ENCODE data around the gene RBM15. TPM values are rescaled to one million over a fixed set of nuclear protein-coding genes. Genes with fewer than 3 reads are reported as not detected.

The RBM15 gene
- total and polyA plus RNA-seq, 2 experiments from 2014 or later: 20.8 to 84.0 TPM

- H3K4me1 Mint-ChIP-seq: peaks cover 66% of the 10 kb centered on the region
- no peak overlapping the region for H3K27ac Mint-ChIP-seq
- TF ChIP-seq, protein P1, sequence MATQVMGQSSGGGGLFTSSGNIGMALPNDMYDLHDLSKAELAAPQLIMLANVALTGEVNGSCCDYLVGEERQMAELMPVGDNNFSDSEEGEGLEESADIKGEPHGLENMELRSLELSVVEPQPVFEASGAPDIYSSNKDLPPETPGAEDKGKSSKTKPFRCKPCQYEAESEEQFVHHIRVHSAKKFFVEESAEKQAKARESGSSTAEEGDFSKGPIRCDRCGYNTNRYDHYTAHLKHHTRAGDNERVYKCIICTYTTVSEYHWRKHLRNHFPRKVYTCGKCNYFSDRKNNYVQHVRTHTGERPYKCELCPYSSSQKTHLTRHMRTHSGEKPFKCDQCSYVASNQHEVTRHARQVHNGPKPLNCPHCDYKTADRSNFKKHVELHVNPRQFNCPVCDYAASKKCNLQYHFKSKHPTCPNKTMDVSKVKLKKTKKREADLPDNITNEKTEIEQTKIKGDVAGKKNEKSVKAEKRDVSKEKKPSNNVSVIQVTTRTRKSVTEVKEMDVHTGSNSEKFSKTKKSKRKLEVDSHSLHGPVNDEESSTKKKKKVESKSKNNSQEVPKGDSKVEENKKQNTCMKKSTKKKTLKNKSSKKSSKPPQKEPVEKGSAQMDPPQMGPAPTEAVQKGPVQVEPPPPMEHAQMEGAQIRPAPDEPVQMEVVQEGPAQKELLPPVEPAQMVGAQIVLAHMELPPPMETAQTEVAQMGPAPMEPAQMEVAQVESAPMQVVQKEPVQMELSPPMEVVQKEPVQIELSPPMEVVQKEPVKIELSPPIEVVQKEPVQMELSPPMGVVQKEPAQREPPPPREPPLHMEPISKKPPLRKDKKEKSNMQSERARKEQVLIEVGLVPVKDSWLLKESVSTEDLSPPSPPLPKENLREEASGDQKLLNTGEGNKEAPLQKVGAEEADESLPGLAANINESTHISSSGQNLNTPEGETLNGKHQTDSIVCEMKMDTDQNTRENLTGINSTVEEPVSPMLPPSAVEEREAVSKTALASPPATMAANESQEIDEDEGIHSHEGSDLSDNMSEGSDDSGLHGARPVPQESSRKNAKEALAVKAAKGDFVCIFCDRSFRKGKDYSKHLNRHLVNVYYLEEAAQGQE (IDR thresholded peaks at IDR 0.05; ENCODE audit: unreplicated experiment): no peak
- TF ChIP-seq ZNF114 (CRISPR knock-in tag; IDR thresholded peaks at IDR 0.05) (no peak), POLR2AphosphoS5 (IDR thresholded peaks at IDR 0.05; ENCODE audit: low read depth) (no peak)
Observed at GRCh38 chr1:110346690-110347089, 7.5 kb downstream of the RBM15 start.

GRCh38 chr1:110347182-110347893 is 8.2 kb downstream of the RBM15 start:
- H3K4me3 ChIP-seq: peak overlapping the region; percentile 57
- Mint-ChIP-seq H3K27me3 (ENCODE audit: insufficient read depth, low read depth, poor library complexity) (no peaks in the 10 kb centered on the region), H3K4me1 (peaks cover 60% of the 10 kb centered on the region), H3K9me3 (no peaks in the 10 kb centered on the region), H3K27ac (peak overlapping the region; percentile 37; the same call in 1 of the 2 replicates), H3K36me3 (ENCODE audit: low read depth) (peaks cover 46% of the 10 kb centered on the region), H3K4me3 (peak overlapping the region; percentile 49)
- no peak overlapping the region for H2AFZ ChIP-seq
- ATAC-seq: peak; percentile 48
- peak overlapping the region; percentile 89 for H3K4me2 ChIP-seq
- peak; percentile 38 for DNase-seq (ENCODE audit: low spot score)
- H3K4me1 ChIP-seq (ENCODE audit: insufficient read depth): peaks cover 55% of the 10 kb centered on the region
- H3F3A ChIP-seq (replicated peaks; ENCODE audit: low read depth): no peaks in the 10 kb centered on the region
- no peaks in the 10 kb centered on the region for H3K27me3 ChIP-seq (ENCODE audit: insufficient read depth)
- H4K20me1 ChIP-seq (replicated peaks; ENCODE audit: insufficient read depth): peaks cover 94% of the 10 kb centered on the region
- H3K79me2 ChIP-seq (replicated peaks; ENCODE audit: insufficient read depth): peaks cover 100% of the 10 kb centered on the region
- H3K36me3 ChIP-seq (ENCODE audit: insufficient read depth): peaks cover 4% of the 10 kb centered on the region; the same call in 1 of the 2 replicates
- no peaks in the 10 kb centered on the region for H3K9me2 ChIP-seq (ENCODE audit: insufficient read depth)
- H3K27ac ChIP-seq (ENCODE audit: low read depth): peak overlapping the region; percentile 18
- TF ChIP-seq EZH2 (IDR thresholded peaks at IDR 0.05; ENCODE audit: low read depth, unreplicated experiment): no peak
- no peak for TF ChIP-seq NANOG (IDR thresholded peaks at IDR 0.05; ENCODE audit: borderline replicate concordance)
- no peak for TF ChIP-seq STAT1 (IDR thresholded peaks at IDR 0.05; ENCODE audit: unreplicated experiment)
- TF ChIP-seq CTCF (conservative IDR thresholded peaks at IDR 0.05; ENCODE audit: low read depth in 2 of 2): no peak
- TF ChIP-seq ZNF114 (CRISPR knock-in tag; IDR thresholded peaks at IDR 0.05): no peak
- no peak for TF ChIP-seq JUNB (IDR thresholded peaks at IDR 0.05; ENCODE audit: unreplicated experiment)
- TF ChIP-seq, protein P2, sequence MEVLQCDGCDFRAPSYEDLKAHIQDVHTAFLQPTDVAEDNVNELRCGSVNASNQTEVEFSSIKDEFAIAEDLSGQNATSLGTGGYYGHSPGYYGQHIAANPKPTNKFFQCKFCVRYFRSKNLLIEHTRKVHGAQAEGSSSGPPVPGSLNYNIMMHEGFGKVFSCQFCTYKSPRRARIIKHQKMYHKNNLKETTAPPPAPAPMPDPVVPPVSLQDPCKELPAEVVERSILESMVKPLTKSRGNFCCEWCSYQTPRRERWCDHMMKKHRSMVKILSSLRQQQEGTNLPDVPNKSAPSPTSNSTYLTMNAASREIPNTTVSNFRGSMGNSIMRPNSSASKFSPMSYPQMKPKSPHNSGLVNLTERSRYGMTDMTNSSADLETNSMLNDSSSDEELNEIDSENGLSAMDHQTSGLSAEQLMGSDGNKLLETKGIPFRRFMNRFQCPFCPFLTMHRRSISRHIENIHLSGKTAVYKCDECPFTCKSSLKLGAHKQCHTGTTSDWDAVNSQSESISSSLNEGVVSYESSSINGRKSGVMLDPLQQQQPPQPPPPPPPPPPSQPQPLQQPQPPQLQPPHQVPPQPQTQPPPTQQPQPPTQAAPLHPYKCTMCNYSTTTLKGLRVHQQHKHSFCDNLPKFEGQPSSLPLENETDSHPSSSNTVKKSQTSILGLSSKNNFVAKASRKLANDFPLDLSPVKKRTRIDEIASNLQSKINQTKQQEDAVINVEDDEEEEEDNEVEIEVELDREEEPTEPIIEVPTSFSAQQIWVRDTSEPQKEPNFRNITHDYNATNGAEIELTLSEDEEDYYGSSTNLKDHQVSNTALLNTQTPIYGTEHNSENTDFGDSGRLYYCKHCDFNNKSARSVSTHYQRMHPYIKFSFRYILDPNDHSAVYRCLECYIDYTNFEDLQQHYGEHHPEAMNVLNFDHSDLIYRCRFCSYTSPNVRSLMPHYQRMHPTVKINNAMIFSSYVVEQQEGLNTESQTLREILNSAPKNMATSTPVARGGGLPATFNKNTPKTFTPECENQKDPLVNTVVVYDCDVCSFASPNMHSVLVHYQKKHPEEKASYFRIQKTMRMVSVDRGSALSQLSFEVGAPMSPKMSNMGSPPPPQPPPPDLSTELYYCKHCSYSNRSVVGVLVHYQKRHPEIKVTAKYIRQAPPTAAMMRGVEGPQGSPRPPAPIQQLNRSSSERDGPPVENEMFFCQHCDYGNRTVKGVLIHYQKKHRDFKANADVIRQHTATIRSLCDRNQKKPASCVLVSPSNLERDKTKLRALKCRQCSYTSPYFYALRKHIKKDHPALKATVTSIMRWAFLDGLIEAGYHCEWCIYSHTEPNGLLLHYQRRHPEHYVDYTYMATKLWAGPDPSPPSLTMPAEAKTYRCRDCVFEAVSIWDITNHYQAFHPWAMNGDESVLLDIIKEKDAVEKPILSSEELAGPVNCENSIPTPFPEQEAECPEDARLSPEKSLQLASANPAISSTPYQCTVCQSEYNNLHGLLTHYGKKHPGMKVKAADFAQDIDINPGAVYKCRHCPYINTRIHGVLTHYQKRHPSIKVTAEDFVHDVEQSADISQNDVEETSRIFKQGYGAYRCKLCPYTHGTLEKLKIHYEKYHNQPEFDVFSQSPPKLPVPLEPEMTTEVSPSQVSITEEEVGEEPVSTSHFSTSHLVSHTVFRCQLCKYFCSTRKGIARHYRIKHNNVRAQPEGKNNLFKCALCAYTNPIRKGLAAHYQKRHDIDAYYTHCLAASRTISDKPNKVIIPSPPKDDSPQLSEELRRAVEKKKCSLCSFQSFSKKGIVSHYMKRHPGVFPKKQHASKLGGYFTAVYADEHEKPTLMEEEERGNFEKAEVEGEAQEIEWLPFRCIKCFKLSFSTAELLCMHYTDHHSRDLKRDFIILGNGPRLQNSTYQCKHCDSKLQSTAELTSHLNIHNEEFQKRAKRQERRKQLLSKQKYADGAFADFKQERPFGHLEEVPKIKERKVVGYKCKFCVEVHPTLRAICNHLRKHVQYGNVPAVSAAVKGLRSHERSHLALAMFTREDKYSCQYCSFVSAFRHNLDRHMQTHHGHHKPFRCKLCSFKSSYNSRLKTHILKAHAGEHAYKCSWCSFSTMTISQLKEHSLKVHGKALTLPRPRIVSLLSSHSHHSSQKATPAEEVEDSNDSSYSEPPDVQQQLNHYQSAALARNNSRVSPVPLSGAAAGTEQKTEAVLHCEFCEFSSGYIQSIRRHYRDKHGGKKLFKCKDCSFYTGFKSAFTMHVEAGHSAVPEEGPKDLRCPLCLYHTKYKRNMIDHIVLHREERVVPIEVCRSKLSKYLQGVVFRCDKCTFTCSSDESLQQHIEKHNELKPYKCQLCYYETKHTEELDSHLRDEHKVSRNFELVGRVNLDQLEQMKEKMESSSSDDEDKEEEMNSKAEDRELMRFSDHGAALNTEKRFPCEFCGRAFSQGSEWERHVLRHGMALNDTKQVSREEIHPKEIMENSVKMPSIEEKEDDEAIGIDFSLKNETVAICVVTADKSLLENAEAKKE (CRISPR knock-in tag; IDR thresholded peaks at IDR 0.05): no peak

More at GRCh38 chr1:110346690-110347089, 7.5 kb downstream of the RBM15 start:
- Mint-ChIP-seq H3K4me3 (peak overlapping the region; percentile 49), H3K27me3 (ENCODE audit: insufficient read depth, low read depth, poor library complexity) (no peaks in the 10 kb centered on the region), H3K9me3 (no peaks in the 10 kb centered on the region), H3K36me3 (ENCODE audit: low read depth) (peaks cover 53% of the 10 kb centered on the region)
- DNase-seq (ENCODE audit: low spot score) (peak; percentile 34), ATAC-seq (peak; percentile 73)
- H3K4me2 ChIP-seq: peak overlapping the region; percentile 89
- peaks cover 61% of the 10 kb centered on the region for H3K4me1 ChIP-seq (ENCODE audit: insufficient read depth)
- peaks cover 94% of the 10 kb centered on the region for H4K20me1 ChIP-seq (replicated peaks; ENCODE audit: insufficient read depth)
- H2AFZ ChIP-seq: no peak overlapping the region
- peak overlapping the region; percentile 57 for H3K4me3 ChIP-seq
- peaks cover 100% of the 10 kb centered on the region for H3K79me2 ChIP-seq (replicated peaks; ENCODE audit: insufficient read depth)
- no peaks in the 10 kb centered on the region for H3K27me3 ChIP-seq (ENCODE audit: insufficient read depth)
- H3K36me3 ChIP-seq (ENCODE audit: insufficient read depth): no peaks in the 10 kb centered on the region; the same call in 1 of the 2 replicates
- peak overlapping the region; percentile 18 for H3K27ac ChIP-seq (ENCODE audit: low read depth)
- H3F3A ChIP-seq (replicated peaks; ENCODE audit: low read depth): no peaks in the 10 kb centered on the region
- H3K9me2 ChIP-seq (ENCODE audit: insufficient read depth): no peaks in the 10 kb centered on the region
